GM21825 (cell line): ENCODE data around the gene SUPT5H.
A peak's percentile ranks its signal among the peaks of the same experiment; 100 is the strongest.
"Not testable (repeated sequence)": the region's sequence is repeated elsewhere in the genome, so short reads cannot be mapped to it uniquely, and the experiment has no call there.

Experiments used
- ATAC-seq: cut with Tn5 transposase; IDR thresholded peaks from one replicate; pipeline ENCODE4 v1.9.1; 2021; ENCODE audit warnings: mild to moderate bottlenecking, moderate library complexity; ENCODE audit not compliant: unreplicated experiment

SUPT5H gene

DNA sequence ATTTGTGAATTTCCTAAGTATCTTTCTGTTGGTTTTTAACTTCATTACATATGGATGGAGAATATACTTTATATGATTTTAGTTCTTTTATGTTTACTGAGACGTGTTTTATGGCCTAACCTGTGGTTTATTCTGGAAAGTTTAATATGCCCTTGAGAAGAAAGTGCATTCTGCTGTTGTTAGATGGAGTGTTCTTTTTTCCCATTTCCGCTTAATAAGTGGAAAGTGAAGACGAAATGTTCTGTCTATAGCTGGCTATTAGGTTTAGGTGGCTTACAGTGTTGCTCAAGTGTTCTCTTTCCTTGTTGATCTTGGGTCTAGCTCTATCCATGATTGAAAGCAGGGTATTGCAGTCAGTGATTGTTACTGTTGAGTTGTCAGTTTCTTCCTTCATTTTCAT, 18.0 kb downstream of the SUPT5H start:
- no peak for ATAC-seq

DNA sequence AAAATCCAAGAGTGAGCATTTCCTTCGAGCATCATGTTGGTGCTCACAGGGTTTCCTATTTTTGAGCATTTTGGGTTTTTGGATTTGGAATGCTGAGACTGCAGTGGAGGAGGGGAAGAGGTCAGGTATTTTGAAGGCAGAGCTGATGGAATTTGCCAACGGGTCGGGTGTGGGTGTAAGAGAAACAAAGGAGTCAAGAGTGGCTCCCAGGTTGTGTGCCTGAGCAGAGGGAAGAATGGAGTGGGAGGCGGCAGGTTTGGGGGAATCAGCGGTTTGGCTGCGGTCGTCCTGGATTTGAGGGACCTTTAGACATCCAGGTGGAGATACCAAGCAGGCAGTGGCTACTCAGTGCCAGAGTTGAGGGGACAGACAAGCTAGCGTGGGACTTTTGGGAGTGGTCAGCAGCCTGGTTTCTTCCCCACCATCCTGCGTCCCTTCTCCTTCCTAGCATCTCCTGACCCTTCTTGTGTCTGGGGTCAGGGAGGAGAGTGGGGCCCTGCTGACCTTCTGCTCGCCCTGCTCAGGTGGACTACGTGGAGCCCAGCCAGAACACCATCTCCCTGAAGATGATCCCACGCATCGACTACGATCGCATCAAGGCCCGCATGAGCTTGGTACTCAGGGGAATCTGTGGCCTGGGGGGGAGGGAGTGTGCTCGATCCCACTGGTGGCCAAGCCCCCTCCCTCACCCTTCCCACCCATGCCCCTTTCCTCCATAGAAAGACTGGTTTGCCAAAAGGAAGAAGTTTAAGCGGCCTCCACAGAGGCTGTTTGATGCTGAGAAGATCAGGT, 20.8 kb downstream of the SUPT5H start:
- no peak for ATAC-seq

DNA sequence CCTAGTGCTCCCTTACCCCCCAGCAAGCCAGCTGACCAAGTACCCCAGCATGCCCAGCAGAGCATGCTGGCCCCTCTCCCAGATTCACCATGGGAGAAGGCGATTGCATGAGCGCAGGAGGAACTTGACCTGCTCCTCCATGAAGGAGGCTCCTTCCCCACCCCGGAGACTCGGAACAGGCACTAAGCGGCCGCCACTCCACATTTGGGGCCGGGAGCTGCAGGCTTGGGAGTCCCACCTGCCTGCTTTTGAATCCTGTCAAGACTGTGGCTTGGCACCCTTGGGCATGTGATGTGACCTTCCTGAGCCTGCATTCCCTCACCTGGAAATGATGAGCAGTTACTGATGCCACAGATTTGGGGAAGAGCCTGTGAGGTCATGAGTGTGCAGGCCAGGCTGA, 22.6 kb downstream of the SUPT5H start:
- no peak for ATAC-seq

DNA sequence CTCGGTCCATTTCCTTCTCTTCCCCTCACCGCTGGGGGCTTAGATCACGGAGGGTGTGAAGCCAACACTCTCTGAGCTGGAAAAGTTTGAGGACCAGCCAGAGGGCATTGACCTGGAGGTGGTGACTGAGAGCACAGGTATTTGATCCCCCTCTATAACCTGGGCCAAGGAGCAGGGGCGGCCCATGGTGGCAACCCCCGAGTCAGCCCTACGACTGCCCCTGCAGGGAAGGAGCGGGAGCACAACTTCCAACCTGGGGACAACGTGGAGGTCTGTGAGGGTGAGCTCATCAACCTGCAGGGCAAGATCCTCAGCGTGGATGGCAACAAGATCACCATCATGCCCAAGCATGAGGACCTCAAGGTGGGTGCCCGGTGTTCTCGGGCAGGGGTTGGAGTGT, 23.7 kb downstream of the SUPT5H start:
- no peak for ATAC-seq

DNA sequence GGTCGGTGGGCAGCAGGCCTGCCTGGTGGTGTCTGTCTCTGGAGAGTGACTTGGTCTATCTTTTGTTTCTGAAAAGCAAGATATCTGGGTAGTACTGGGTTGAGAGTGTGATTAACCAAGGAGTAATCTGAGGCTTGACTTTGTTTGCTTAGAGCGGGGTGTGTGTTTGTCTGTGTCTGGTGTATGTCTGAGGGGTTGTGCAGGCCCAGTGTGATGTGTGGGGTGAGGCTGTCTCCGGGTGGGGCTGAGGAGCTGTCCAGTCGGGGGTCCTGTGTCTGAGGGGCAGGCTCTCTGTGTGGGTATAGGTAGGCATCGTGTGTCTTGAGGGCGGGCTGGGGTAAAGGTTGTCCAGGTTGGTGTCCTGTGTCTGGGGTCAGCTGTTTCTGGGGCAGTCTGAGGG, 24.2 kb downstream of the SUPT5H start:
- no peak for ATAC-seq

DNA sequence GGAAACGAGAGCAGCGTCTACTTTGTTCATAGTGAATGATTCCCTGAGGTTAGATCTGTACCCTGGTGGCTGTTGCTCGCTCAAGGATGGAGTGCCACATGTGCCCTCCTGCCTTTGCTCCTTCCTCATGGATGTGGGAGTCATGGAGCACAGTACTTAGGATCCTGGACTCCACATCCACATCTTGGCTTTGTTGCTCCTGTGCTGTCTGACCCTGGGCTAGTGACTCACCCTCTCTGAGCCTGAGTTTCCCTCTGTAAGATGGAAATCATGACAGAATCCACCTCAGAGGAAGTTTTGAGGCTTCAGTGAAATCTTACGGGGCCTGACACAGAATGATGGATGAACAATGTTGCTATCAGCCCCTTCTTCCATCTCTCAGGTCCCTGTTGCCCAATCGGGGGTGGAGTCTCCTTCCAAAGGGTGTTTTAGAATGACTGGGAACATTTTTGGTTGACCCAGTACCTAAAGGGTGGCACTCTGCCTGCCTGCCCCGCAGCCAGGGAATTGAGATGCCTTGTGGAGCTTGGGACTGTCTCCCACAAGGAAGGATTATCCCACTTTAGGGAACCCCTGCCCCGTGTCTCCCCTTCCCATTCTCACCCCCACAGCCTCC, 25.4 kb downstream of the SUPT5H start:
- ATAC-seq = no peak

DNA sequence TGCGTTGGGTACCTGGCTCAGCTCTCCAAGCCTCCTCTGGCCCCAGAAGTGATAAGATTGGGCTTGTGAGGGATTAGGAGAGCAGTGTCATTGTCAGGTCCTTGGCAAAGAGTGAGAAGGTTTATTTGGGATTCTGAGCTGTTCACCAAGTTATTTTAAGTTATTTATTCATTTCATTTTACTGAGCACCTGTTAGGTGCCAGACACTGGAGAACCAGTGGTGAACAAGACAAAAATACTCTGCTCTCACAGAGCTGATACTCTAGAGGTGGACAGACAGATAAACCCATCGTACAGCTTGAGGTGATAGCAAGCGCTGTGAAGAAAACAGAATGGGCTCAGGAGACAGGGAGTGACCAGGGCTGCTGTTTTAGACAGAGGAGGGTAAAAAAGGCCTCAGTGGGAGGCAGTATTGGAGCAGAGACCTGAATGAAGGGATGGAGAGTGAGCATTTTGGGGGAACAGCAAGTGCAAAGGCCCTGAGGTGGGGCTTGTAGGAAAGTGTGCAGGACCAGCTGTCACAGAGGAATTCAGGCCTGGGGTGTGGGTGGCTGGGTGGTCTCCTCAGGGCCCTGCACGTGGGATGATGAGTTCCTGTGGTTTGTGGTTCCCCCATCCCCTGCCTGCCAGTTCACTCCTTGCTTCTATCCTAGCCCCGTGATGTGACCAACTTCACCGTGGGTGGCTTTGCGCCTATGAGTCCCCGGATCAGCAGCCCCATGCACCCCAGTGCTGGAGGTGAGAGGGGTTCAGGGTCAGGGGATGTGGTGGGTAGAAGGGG, 26.6 kb downstream of the SUPT5H start:
- ATAC-seq = no peak

DNA sequence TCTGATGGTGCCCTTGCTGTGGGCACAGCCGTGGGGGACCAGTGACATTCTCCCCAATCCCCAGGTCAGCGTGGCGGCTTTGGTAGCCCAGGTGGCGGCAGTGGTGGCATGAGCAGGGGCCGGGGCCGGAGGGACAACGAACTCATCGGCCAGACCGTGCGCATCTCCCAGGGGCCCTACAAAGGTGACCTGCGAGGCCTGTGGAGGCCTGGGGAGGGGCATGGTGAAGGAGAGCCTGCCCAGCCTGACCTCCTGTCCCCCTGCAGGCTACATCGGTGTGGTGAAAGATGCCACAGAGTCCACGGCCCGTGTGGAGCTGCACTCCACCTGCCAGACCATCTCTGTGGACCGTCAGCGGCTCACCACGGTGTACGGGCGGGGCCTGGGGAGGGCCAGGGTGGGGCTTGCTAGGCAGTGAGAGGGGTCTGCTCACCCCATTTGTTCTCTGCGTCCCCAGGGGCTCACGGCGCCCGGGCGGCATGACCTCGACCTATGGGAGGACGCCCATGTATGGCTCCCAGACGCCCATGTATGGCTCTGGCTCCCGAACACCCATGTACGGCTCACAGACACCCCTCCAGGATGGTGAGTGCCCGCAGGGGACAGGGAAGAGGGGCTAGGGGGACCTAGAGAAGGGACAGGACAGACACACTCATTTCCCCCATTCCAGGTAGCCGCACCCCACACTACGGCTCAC, 27.5 kb downstream of the SUPT5H start:
- no peak for ATAC-seq

DNA sequence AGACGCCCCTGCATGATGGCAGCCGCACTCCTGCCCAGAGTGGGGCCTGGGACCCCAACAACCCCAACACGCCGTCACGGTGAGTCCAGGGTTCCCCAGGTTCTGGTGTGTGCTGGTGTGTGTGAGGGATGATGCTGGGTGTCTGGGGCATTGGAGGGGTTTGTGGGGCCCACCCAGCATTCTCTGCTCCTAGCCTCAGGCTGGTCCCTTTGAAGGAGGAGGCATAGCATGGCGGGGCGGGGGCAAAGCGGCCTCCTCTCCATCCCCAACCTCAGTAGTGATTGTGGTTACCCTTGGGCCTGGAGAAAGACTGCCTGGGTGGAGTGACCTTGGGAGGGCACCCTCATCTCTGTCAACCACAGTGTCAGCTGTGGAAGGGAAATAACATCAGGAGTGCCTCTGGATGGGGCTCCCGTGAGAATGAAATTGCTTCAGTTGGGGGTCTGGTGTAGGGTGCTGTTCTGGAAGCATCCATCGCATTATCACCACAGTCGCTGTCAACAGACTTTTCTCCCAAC, 28.1 kb downstream of the SUPT5H start:
- no peak for ATAC-seq

DNA sequence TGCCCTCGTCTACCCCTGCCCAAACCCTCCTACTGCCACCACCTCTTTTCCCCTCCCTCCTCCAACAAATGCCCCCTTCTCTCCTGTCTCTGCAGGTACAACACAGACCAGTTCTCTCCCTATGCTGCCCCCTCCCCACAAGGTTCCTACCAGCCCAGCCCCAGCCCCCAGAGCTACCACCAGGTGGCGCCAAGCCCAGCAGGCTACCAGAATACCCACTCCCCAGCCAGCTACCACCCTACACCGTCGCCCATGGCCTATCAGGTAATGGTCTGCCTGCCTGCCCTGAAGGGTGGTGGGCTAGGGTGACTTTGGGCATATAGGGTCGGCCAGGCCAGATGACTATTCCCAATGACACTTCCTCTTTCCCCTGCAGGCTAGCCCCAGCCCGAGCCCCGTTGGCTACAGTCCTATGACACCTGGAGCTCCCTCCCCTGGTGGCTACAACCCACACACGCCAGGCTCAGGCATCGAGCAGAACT, 28.8 kb downstream of the SUPT5H start:
- no peak for ATAC-seq

DNA sequence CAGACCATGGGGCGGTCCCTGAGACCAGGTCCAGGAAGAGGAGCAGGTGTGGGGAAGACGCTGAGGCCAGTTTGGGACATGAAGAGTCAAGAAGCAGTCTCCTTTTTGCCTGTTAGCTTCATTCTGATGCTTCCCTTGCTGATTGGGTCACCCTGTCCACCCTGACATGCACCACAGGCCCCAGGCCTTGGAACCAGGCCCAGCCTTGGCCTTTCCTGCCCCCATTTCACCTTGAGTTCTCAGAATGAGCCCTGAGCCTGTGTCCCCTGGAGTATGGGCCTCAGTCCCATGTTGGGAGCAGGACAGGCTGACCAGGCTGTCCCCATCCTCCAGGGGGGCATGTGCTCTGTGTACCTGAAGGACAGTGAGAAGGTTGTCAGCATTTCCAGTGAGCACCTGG, 30.4 kb downstream of the SUPT5H start:
- ATAC-seq = no peak

DNA sequence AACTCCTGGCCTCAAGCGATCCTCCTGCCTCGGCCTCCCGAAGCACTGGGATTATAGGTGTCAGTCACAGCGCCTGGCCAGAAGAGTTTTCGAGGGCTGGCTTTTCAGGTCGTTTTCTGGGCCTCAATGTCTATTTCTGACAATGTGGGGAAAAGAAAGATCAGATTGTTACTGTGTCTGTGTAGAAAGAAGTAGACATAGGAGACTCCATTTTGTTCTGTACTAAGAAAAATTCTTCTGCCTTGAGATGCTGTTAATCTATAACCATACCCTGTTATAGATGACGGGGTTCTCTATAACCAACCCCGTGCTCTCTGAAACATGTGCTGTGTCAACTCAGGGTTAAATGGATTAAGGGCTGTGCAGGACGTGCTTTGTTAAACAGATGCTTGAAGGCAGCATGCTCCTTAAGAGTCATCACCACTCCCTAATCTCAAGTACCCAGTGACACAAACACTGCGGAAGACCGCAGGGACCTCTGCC, 34.0 kb downstream of the SUPT5H start:
- not testable (repeated sequence) for ATAC-seq

DNA sequence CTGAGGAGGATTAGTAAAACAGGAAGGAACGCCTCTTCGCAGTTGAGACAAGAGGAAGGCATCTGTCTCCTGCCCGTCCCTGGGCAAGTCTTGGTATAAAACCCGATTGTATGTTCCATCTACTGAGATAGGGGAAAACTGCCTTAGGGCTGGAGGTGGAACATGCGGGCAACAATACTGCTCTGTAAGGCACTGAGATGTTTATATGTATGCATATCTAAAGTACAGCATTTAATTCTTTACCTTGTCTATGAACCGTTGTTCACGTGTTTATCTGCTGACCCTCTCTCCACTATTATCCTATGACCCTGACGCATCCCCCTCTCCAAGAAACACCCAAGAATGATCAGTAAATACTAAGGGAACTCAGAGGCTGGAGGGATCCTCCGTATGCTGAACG, 34.5 kb downstream of the SUPT5H start:
- ATAC-seq = no peak

DNA sequence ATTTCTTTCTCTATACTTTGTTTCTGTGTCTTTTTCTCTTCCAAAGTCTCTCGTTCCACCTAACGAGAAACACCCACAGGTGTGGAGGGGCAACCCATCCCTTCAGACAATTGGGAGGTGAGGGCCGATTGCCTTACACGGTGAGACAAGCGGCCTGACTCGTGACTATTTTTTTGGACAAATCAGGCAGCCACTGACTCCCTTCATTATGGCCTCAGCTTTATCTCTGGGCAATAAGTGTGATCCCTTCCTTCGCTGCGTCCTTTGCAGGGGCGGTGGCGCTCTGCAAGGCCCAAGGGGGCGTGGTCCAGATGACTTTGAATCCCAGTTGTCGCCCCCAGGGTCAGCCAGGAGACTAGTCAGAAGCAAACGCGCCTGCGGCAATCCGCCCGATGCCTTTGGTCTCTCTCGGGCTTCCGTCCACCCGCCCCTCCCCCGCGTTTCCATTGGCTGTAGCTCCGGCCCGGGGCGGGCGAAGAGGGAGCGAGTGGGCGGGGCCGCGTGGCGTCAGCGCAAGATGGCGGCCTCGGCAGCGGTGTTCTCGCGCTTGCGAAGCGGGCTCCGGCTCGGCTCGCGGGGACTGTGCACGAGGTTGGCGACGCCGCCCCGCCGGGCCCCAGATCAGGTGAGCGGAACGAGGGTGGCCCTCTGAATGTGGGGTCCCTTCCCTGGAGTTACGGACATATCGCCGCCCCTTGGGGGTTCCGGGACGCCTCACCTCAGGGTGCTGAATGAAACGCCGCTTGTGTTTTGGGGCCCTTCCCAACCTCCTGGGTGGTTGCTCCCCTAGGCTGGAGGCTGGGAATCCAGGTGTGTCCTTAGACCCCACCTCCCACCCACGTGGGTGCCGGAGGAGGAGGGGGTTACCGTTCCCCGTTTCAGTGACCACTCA, 35.2 kb downstream of the SUPT5H start, which contains the start of gene TIMM50:
TSS of gene TIMM50 (plus strand) at position 502 of the 892 bp plus-strand sequence. CDS start at position 518, 16 bp downstream.
- ATAC-seq = peak; percentile 87

DNA sequence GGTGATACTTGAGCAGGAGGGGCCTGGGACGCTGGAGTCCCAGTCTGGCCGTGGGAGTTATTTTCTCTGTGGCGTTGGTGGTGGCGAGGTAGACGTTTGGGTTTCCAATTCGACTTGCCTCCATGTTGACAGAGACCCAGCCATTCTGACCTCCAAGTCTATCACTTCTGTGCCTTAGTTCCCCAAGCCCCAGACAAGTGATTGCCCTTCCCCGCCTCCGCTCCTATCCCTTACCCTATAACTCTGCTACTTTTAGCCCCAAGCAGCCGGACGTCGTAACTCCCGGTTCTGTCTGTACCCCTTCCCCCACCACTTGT, 35.8 kb downstream of the SUPT5H start:
- ATAC-seq = no peak

DNA sequence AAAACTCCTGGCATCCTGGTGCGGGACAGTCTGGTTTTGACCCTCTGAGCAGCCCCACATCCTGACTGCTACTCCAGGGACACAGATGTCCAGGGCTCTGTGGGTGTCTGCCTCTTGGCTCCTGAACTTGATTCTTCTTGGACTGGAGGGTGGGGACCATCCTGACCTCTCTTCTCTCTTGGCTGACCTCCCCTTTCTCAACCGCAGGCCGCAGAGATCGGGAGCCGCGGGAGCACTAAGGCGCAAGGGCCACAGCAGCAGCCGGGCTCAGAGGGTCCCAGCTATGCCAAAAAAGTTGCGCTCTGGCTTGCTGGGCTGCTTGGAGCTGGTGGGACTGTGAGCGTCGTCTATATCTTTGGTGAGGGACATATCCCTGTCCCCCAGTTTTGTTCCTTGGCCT, 36.3 kb downstream of the SUPT5H start:
- ATAC-seq = no peak

DNA sequence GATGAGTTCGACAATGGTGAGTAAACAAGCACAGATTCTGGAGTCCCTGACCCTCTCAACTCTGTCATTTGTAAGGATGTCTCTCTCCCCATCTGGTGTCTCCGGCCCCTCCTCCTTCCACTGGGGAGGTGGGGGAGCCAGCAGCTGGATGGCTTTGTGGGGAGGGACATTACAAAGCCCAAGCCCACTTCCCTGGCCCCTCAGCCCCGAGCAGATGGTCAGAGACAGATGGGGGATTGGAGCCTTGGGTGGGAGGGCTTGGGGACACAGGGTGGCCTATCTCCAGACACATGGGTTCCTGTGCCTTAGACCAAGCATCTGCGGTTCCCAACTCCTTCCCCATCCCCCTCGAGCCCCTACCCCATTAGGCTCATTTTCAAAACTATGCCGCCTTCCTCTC, 37.8 kb downstream of the SUPT5H start:
- no peak for ATAC-seq

DNA sequence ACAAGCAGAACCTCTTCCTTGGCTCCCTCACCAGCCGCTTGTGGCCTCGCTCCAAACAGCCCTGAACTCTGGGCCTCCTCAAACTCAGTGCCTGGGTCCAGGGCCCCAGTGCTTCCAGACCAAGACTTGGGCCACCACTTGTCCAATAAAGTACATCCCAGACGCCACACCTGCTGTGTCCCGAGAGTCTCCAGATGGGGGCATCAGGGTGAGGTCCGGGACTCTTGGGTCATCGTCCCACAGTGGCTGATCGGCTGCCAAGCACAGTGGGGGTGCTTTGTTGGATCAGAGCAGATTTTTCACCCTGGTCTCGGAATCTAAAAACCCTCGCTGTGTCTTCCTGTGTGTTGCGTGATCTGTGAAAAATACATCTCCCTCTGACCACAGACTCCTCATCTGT, 44.4 kb downstream of the SUPT5H start:
- no peak for ATAC-seq

DNA sequence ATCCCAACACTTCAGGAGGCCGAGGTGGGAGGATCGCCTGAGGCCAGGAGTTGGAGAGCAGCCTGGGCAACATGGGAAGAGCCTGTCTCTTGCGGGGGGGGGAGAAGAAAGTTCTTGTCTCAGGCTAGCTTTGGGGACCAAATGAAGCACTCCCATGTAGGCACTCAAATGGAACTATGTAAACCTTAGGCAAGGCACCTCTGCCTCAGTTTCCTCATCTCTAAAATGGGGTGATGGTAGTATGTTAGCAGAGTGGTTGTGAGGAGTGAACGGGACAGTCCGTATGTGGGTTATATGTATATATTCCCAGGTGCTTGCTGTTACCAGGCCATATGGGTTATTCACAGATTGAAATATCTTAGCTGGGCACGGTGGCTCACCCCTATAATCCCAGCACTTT, 46.8 kb downstream of the SUPT5H start:
- ATAC-seq = no peak

DNA sequence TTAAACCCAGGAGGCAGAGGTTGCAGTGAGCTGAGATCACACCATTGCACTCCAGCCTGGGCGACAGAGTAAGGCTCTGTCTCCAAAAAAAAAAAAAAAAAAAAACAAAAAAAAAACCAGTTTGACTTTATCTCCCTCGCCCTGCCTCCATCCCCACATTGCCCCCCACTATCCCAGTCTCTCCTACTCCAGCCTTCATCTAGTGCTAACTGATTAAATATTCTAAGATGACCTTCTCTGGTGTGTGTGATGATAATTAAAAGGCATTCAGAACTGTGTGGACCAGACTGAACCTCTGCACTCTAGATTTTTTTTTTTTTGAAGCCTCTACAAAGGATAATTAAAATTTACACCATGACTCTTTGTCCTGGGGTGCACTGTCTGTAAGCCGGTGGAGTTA, 47.4 kb downstream of the SUPT5H start:
- ATAC-seq = no peak
